ENCODE data around the gene VWF. TPM values are rescaled to one million over a fixed set of nuclear protein-coding genes. Genes with fewer than 3 reads are reported as not detected.

VWF gene
- total and polyA plus RNA-seq, 2 donors (not counting 1 experiment from before 2014, with no cell fraction given) = not detected

DNA sequence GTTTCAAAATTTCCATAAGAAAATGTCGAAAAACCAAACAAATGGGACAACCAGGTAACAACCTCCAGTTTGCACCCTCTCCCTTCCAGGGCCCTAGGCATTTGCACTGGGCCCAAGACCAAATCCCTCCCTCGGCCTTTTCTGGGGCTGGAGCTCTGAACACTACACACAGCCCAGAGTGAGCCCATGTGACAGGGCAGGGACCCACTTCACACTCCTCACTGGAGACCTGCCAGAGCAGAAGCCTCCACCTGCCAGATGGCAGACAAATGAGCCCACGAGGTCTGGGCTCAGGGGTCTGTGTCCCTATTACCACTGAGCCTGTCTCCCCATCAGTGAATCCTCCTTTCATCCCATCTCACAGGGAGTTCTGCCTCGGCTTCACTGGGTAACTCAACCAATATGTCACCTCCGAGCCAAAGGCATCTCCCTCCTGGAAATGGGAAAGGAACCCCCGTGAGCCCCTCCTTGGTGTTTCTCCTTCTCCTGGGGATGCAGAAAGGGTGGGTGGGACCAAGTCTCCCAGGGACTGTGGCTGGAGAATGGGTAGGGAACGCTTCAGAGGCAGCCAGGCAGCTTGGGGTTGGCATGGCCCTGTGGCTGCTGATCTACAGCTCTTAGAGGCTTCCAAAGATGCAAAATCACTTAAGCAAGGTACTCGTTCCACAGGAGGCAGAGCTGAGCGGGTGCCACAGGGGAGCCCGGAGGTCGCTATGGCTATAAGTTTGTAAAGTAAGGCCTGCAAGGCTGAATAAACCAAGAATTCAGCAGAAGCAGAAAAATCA lies 10.6 kb downstream of the VWF start:
- Histone ChIP-seq H3K27me3 (replicated peaks in 1 of 4; ENCODE audit: control extremely low read depth in 1 of 4, control insufficient read depth in 3 of 4, insufficient read depth in 4 of 4, low read length in 3 of 4) (peaks cover 0 to 6% (median 0%) of the 10 kb centered on the region in 4 experiments), H4K20me1 (ENCODE audit: control insufficient read depth, insufficient read depth, low read length, poor library complexity, severe bottlenecking) (no peaks in the 10 kb centered on the region), H2AFZ (ENCODE audit: insufficient read depth, low read depth, low read length, poor library complexity, severe bottlenecking) (no peak overlapping the region), H3K4me1 (ENCODE audit: control insufficient read depth in 2 of 2, insufficient read depth in 2 of 2, low read length in 2 of 2) (no peaks in the 10 kb centered on the region), H3K4me3 (ENCODE audit: control extremely low read depth in 1 of 5, extremely low read depth in 1 of 5, insufficient read depth in 1 of 5, low read depth in 2 of 5, low read length in 4 of 5) (no peak overlapping the region), H3K9ac (ENCODE audit: low read length) (no peak overlapping the region), H3K79me2 (ENCODE audit: control insufficient read depth, insufficient read depth, low read length) (no peaks in the 10 kb centered on the region), H3K36me3 (replicated peaks in 1 of 2; ENCODE audit: control extremely low read depth in 1 of 2, control insufficient read depth in 1 of 2, extremely low read depth in 1 of 2, insufficient read depth in 2 of 2, low read length in 1 of 2) (no peaks in the 10 kb centered on the region), H3K4me2 (replicated peaks; ENCODE audit: low read depth, low read length, poor library complexity, severe bottlenecking) (no peak overlapping the region), H3K27ac (ENCODE audit: low read length in 2 of 2) (no peak overlapping the region), H3K9me3 (ENCODE audit: control extremely low read depth in 1 of 3, control insufficient read depth in 2 of 3, insufficient read depth in 1 of 3, low read length in 2 of 3) (peaks cover 0 to 5% (median 1%) of the 10 kb centered on the region in 3 donors)
- Mint-ChIP-seq H3K27me3 (peaks cover 15% of the 10 kb centered on the region), H3K9me3 (ENCODE audit: insufficient read depth) (peaks cover 2% of the 10 kb centered on the region), H3K27ac (no peak overlapping the region), H3K4me1 (no peaks in the 10 kb centered on the region), H3K4me3 (no peak overlapping the region)
- TF ChIP-seq EZH2 (IDR thresholded peaks at IDR 0.05; ENCODE audit: borderline replicate concordance, insufficient read depth, low read depth, low read length, poor library complexity, severe bottlenecking) (no peak), CTCF (IDR thresholded peaks at IDR 0.05) (no peak)
- ChIA-PET CTCF (no interaction called here), POLR2A (no interaction called here)
- intact Hi-C loops (cut with micrococcal nuclease) = no loop called here
- WGBS (ENCODE audit: insufficient coverage) = 87% methylated on average over 9 of the region's 11 CpGs
- DNase-seq (no peak), ATAC-seq (ENCODE audit: low read depth) (no peak)

DNA sequence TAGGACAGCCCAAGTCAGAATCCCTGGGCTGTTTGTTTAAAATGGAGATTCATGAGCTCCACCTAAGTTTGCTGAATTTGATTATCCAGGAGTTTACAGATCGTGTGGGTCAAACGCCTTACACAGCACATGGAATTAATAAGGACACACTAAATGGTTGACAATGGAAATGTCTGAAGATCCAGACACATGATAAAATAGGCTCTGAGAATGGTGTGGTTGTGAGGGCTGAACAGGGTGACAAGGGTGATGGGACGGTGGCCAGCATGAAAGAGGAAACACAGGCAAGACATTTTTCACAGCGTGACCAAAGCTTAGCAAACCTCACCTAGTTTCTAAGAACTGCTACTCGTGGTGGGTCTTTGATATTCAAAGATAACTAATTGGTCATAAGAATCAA lies 12.5 kb downstream of the VWF start:
- whole genome bisulfite sequencing (ENCODE audit: insufficient coverage) = 81% methylated on average over 3 of the region's 5 CpGs
- no peak for DNase-seq
- H3K27ac Mint-ChIP-seq = no peak overlapping the region
- H3K9me3 Mint-ChIP-seq (ENCODE audit: insufficient read depth) = peaks cover 2% of the 10 kb centered on the region
- ChIA-PET POLR2A (no interaction called here), CTCF (no interaction called here)
- intact Hi-C loops (cut with micrococcal nuclease) = no loop called here
- no peak overlapping the region for H3K9ac ChIP-seq (ENCODE audit: low read length)
- peaks cover 11% of the 10 kb centered on the region for H3K27me3 Mint-ChIP-seq
- H3K9me3 ChIP-seq (ENCODE audit: control extremely low read depth in 1 of 3, control insufficient read depth in 2 of 3, insufficient read depth in 1 of 3, low read length in 2 of 3) = peaks cover 0 to 2% (median 1%) of the 10 kb centered on the region in 3 donors
- TF ChIP-seq CTCF (IDR thresholded peaks at IDR 0.05) = no peak
- TF ChIP-seq EZH2 (IDR thresholded peaks at IDR 0.05; ENCODE audit: borderline replicate concordance, insufficient read depth, low read depth, low read length, poor library complexity, severe bottlenecking) = no peak
- no peaks in the 10 kb centered on the region for H3K4me1 Mint-ChIP-seq
- H3K4me3 Mint-ChIP-seq = no peak overlapping the region
- H3K4me2 ChIP-seq (replicated peaks; ENCODE audit: low read depth, low read length, poor library complexity, severe bottlenecking) = no peak overlapping the region
- no peaks in the 10 kb centered on the region for H3K79me2 ChIP-seq (ENCODE audit: control insufficient read depth, insufficient read depth, low read length)
- H2AFZ ChIP-seq (ENCODE audit: insufficient read depth, low read depth, low read length, poor library complexity, severe bottlenecking) = no peak overlapping the region
- no peaks in the 10 kb centered on the region for H3K36me3 ChIP-seq (replicated peaks in 1 of 2; ENCODE audit: control extremely low read depth in 1 of 2, control insufficient read depth in 1 of 2, extremely low read depth in 1 of 2, insufficient read depth in 2 of 2, low read length in 1 of 2)
- H3K27me3 ChIP-seq (replicated peaks in 1 of 4; ENCODE audit: control extremely low read depth in 1 of 4, control insufficient read depth in 3 of 4, insufficient read depth in 4 of 4, low read length in 3 of 4) = peaks cover 0 to 3% (median 0%) of the 10 kb centered on the region in 4 experiments
- H3K27ac ChIP-seq (ENCODE audit: low read length in 2 of 2) = no peak overlapping the region
- ATAC-seq (ENCODE audit: low read depth) = no peak
- H3K4me3 ChIP-seq (ENCODE audit: control extremely low read depth in 1 of 5, extremely low read depth in 1 of 5, insufficient read depth in 1 of 5, low read depth in 2 of 5, low read length in 4 of 5) = no peak overlapping the region
- no peaks in the 10 kb centered on the region for H4K20me1 ChIP-seq (ENCODE audit: control insufficient read depth, insufficient read depth, low read length, poor library complexity, severe bottlenecking)
- H3K4me1 ChIP-seq (ENCODE audit: control insufficient read depth in 2 of 2, insufficient read depth in 2 of 2, low read length in 2 of 2) = no peaks in the 10 kb centered on the region
